HepG2 (cell line): Measurements from ENCODE around the gene SYNGR1. TPM values are rescaled to one million over a fixed set of nuclear protein-coding genes. Genes with fewer than 3 reads are reported as not detected.

Experiments used
- ATF2 ChIP-seq: sonication (generic); formaldehyde crosslinking; IDR thresholded peaks from 2 replicates; pipeline ENCODE4 v1.4.0; 2020; ENCODE audit warnings: missing genetic modification reagents
- FOXA3 ChIP-seq: IDR thresholded peaks from 2 replicates; pipeline ENCODE4 v1.6.1; 2016; ENCODE audit warnings: missing genetic modification reagents, missing compliant biosample characterization
- FOXJ3 ChIP-seq: sonication (generic); formaldehyde crosslinking; IDR thresholded peaks from 2 replicates; pipeline ENCODE4 v1.4.0; 2020; ENCODE audit warnings: missing genetic modification reagents, mild to moderate bottlenecking, borderline replicate concordance
- FOXP1 ChIP-seq, 2 experiments: fragments of 450-650 bp in 1 of 2; IDR thresholded peaks; 2 replicates each; pipeline ENCODE4 v1.6.1; 2017 to 2018; ENCODE audit warnings: antibody characterized with exemption in 1 of 2
- HMGXB3 ChIP-seq: sonication (generic); formaldehyde crosslinking; IDR thresholded peaks from 2 replicates; pipeline ENCODE4 v1.4.0; 2020; ENCODE audit warnings: missing genetic modification reagents, borderline replicate concordance
- MNT ChIP-seq: fragments of 450-650 bp; IDR thresholded peaks from 2 replicates; pipeline ENCODE4 v1.6.1; 2016
- PRDM15 ChIP-seq: sonication (generic); formaldehyde crosslinking; IDR thresholded peaks from 2 replicates; pipeline ENCODE4 v1.4.0; 2020; ENCODE audit warnings: missing genetic modification reagents
- SNAPC5 ChIP-seq: sonication (generic); formaldehyde crosslinking; IDR thresholded peaks from 2 replicates; pipeline ENCODE4 v1.8.1; 2023; ENCODE audit warnings: mild to moderate bottlenecking, missing genetic modification reagents, borderline replicate concordance
- THRA ChIP-seq: sonication (generic); formaldehyde crosslinking; IDR thresholded peaks from 2 replicates; pipeline ENCODE4 v1.4.0; 2020; ENCODE audit warnings: missing genetic modification reagents, borderline replicate concordance
- TIGD3 ChIP-seq: sonication (generic); formaldehyde crosslinking; IDR thresholded peaks from 2 replicates; pipeline ENCODE4 v1.5.1; 2020; ENCODE audit warnings: mild to moderate bottlenecking, missing genetic modification reagents, borderline replicate concordance
- ZKSCAN1 ChIP-seq: fragments of 150-350 bp; IDR thresholded peaks from 2 replicates; pipeline ENCODE4 v1.6.1; 2014; ENCODE audit warnings: low read length
- ZNF225 ChIP-seq: sonication (generic); formaldehyde crosslinking; IDR thresholded peaks from 2 replicates; pipeline ENCODE4 v1.4.0; 2020; ENCODE audit warnings: mild to moderate bottlenecking, missing genetic modification reagents
- ZNF441 ChIP-seq: sonication (generic); formaldehyde crosslinking; IDR thresholded peaks from 2 replicates; pipeline ENCODE4 v1.7.0; 2021; ENCODE audit warnings: missing genetic modification reagents, borderline replicate concordance
- ZNF572 ChIP-seq: sonication (generic); formaldehyde crosslinking; IDR thresholded peaks from 2 replicates; pipeline ENCODE4 v1.5.1; 2020; ENCODE audit warnings: mild to moderate bottlenecking, missing genetic modification reagents
- polyA plus RNA-seq, 8 experiments: library from polyadenylated mRNA; depleted of rRNA in 3 of 8; stranded (reverse) in 7 of 8; unstranded in 1 of 8; fragments of >200 nt; fragmentation: Illumina TruSeq in 4 of 8; extraction: Trizol in 4 of 8; gene quantifications; 2 replicates each; pipeline versions ENCODE4 v1.2.1 to v1.2.3, GENCODE V29; 2011 to 2016; ENCODE audit warnings: low read depth in 4 of 8, missing spikeins in 1 of 8, mixed read lengths in 1 of 8; ENCODE audit not compliant: insufficient read depth in 1 of 8
- total RNA-seq, 5 experiments: library from RNA; depleted of rRNA; stranded (reverse); fragments of >200 nt; fragmentation: Illumina TruSeq; extraction: Trizol; gene quantifications; 2 replicates each; pipeline ENCODE4 v1.2.3, GENCODE V29; 2016; ENCODE audit warnings: low read depth in 1 of 5

SYNGR1 gene
- total and polyA plus RNA-seq, 2 of the 13 experiments (the other 11 are each of a cell fraction or from before 2014, with no cell fraction given) = 0.27 to 2.7 TPM

GRCh38 chr22:39303358-39303757 lies 46.4 kb upstream of the SYNGR1 start (continued):
- TF ChIP-seq ATF2 (CRISPR knock-in tag) = peak; percentile 55; the same call in 1 of the 2 replicates
- no peak for TF ChIP-seq FOXP1 (IDR thresholded peaks at IDR 0.05)
- peak; percentile 56; the same call in 1 of the 2 replicates for TF ChIP-seq FOXP1 (CRISPR knock-in tag; IDR thresholded peaks at IDR 0.05)
- TF ChIP-seq TIGD3 = no peak
- TF ChIP-seq SNAPC5 (CRISPR knock-in tag) = peak; percentile 25; the same call in 1 of the 2 replicates
- peak; percentile 71; the same call in 1 of the 2 replicates for TF ChIP-seq HMGXB3 (CRISPR knock-in tag)
- peak; percentile 27; the same call in 1 of the 2 replicates for TF ChIP-seq ZNF572 (CRISPR knock-in tag)
- TF ChIP-seq ZNF225 (CRISPR knock-in tag) = no peak
- TF ChIP-seq THRA (CRISPR knock-in tag) = peak; percentile 67; the same call in 1 of the 2 replicates
- TF ChIP-seq PRDM15 (CRISPR knock-in tag) = peak; percentile 58; the same call in 1 of the 2 replicates
- peak; percentile 46; the same call in 1 of the 2 replicates for TF ChIP-seq ZKSCAN1
- TF ChIP-seq ZNF441 (CRISPR knock-in tag) = peak; percentile 58; the same call in 1 of the 2 replicates
- TF ChIP-seq FOXA3 = peak; percentile 67
- TF ChIP-seq MNT = peak; percentile 70
- TF ChIP-seq FOXJ3 (CRISPR knock-in tag) = peak; percentile 69; the same call in 1 of the 2 replicates
